ENCODE measurements around the gene CD46.
"Not testable (repeated sequence)": the region's sequence is repeated elsewhere in the genome, so short reads cannot be mapped to it uniquely, and the experiment has no call there.

Gene CD46

GRCh38 chr1:207751790-207752455 is at the start of gene CD46:
Gene CD46 (plus strand): TSS chr1:207752054. CDS start chr1:207752213, 159 bp downstream.
- Histone ChIP-seq H3K27me3 (replicated peaks; ENCODE audit: control insufficient read depth, insufficient read depth, low read length) (no peaks in the 10 kb centered on the region), H3K36me3 (ENCODE audit: control insufficient read depth, insufficient read depth, low read length) (no peaks in the 10 kb centered on the region), H3K4me3 (replicated peaks; ENCODE audit: low read depth, low read length) (peak within 1 kb of the TSS; percentile 96)
- no peak for TF ChIP-seq CTCF (IDR thresholded peaks at IDR 0.05; ENCODE audit: insufficient read depth, low read length, poor library complexity, severe bottlenecking)
- DNase-seq (ENCODE audit: extremely low read depth, insufficient read length): peak; percentile 98

DNA sequence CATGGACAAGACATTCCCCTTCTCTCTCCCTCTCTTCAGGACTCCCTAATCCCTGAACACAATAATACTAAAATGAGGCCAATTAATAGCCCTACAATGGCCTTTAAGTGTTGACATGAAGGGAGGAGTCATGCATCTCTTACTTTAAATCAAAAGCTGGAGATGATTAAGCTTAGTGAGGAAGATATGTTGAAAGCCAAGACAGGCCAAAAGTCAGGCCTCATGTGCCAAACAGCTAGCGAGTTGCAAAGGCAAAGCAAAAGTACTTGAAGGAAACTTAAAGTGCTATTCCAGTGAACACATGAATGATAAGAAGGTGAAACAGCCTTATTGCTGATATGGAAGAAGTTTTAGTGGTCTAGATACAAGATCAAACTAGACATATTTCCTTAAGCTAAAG is 49.5 kb upstream of the CD46 start:
- no peak for TF ChIP-seq CTCF (IDR thresholded peaks at IDR 0.05; ENCODE audit: insufficient read depth, low read length, poor library complexity, severe bottlenecking)
- DNase-seq (ENCODE audit: extremely low read depth, insufficient read length): no peak
- no peaks in the 10 kb centered on the region for H3K27me3 ChIP-seq (replicated peaks; ENCODE audit: control insufficient read depth, insufficient read depth, low read length)
- no peaks in the 10 kb centered on the region for H3K36me3 ChIP-seq (ENCODE audit: control insufficient read depth, insufficient read depth, low read length)
- no peak overlapping the region for H3K4me3 ChIP-seq (replicated peaks; ENCODE audit: low read depth, low read length)

DNA sequence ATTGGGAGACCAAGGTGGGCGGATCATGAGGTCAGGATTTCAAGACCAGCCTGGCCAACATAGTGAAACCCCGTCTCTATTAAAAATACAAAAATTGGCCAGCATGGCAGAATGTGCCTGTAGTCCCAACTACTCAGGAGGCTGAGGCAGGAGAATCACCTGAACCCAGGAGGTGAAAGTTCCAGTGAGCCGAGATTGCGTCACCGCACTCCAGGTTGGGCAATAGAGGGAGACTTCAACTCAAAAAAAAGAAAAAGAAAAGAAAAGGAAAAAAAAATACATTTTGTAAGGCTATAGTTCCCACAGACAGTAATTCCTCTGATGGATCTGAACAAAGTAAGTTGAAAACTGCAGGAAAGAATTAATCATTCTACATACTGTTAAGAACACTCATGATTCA is 48.1 kb upstream of the CD46 start:
- no peak for TF ChIP-seq CTCF (IDR thresholded peaks at IDR 0.05; ENCODE audit: insufficient read depth, low read length, poor library complexity, severe bottlenecking)
- Histone ChIP-seq H3K27me3 (replicated peaks; ENCODE audit: control insufficient read depth, insufficient read depth, low read length) (no peaks in the 10 kb centered on the region), H3K36me3 (ENCODE audit: control insufficient read depth, insufficient read depth, low read length) (no peaks in the 10 kb centered on the region), H3K4me3 (replicated peaks; ENCODE audit: low read depth, low read length) (no peak overlapping the region)
- DNase-seq (ENCODE audit: extremely low read depth, insufficient read length): no peak

GRCh38 chr1:207708004-207708403 is 43.9 kb upstream of the CD46 start:
- H3K4me3 ChIP-seq (replicated peaks; ENCODE audit: low read depth, low read length); DNase-seq (ENCODE audit: extremely low read depth, insufficient read length); H3K27me3 ChIP-seq (replicated peaks; ENCODE audit: control insufficient read depth, insufficient read depth, low read length); H3K36me3 ChIP-seq (ENCODE audit: control insufficient read depth, insufficient read depth, low read length): not testable (repeated sequence)

GRCh38 chr1:207711285-207711684 is 40.6 kb upstream of the CD46 start:
- H3K4me3 ChIP-seq (replicated peaks; ENCODE audit: low read depth, low read length): no peak overlapping the region
- H3K27me3 ChIP-seq (replicated peaks; ENCODE audit: control insufficient read depth, insufficient read depth, low read length): no peaks in the 10 kb centered on the region
- H3K36me3 ChIP-seq (ENCODE audit: control insufficient read depth, insufficient read depth, low read length): no peaks in the 10 kb centered on the region
- no peak for TF ChIP-seq CTCF (IDR thresholded peaks at IDR 0.05; ENCODE audit: insufficient read depth, low read length, poor library complexity, severe bottlenecking)
- DNase-seq (ENCODE audit: extremely low read depth, insufficient read length): no peak

DNA sequence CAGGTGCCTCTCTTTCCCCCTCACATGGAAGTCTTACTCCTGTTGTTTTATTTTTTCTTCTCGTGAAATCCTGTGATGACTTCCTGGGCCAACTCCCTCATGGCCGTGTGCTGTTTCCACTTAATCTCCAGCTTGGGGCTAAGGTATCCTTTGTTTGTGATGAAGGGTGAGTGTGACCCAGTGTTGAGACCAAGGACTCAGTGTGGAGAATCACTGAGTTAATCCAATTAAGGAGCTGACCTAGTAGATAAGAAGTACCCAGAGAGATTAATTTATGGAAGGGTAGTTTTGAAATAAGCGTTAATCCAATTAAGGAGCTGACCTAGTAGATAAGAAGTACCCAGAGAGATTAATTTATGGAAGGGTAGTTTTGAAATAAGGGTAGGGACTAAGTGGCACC is 39.2 kb upstream of the CD46 start:
- not testable (repeated sequence) for H3K4me3 ChIP-seq (replicated peaks; ENCODE audit: low read depth, low read length); DNase-seq (ENCODE audit: extremely low read depth, insufficient read length); H3K36me3 ChIP-seq (ENCODE audit: control insufficient read depth, insufficient read depth, low read length); H3K27me3 ChIP-seq (replicated peaks; ENCODE audit: control insufficient read depth, insufficient read depth, low read length)

- DNase-seq (ENCODE audit: extremely low read depth, insufficient read length): peak; percentile 2
- H3K36me3 ChIP-seq (ENCODE audit: control insufficient read depth, insufficient read depth, low read length): no peaks in the 10 kb centered on the region
- TF ChIP-seq CTCF (IDR thresholded peaks at IDR 0.05; ENCODE audit: insufficient read depth, low read length, poor library complexity, severe bottlenecking): no peak
- H3K27me3 ChIP-seq (replicated peaks; ENCODE audit: control insufficient read depth, insufficient read depth, low read length): no peaks in the 10 kb centered on the region
- no peak overlapping the region for H3K4me3 ChIP-seq (replicated peaks; ENCODE audit: low read depth, low read length)
These were observed 38.3 kb upstream of the CD46 start for GRCh38 chr1:207713529-207713928.
